ENCODE data around the gene DAO.

GRCh38 chr12:108831309-108831991, 48.4 kb upstream of the DAO start:
- TF ChIP-seq BACH2 (CRISPR knock-in tag; IDR thresholded peaks at IDR 0.05; ENCODE audit: borderline replicate concordance) (no peak), ESRRG (CRISPR knock-in tag; IDR thresholded peaks at IDR 0.05) (no peak), ZNF8 (CRISPR knock-in tag; IDR thresholded peaks at IDR 0.05) (no peak), ARNTL (CRISPR knock-in tag; IDR thresholded peaks at IDR 0.05; ENCODE audit: borderline replicate concordance, low read depth) (no peak), ZFP3 (CRISPR knock-in tag; IDR thresholded peaks at IDR 0.05) (no peak), RARB (CRISPR knock-in tag; IDR thresholded peaks at IDR 0.05) (no peak), ZFP30 (CRISPR knock-in tag; IDR thresholded peaks at IDR 0.05) (no peak), PPARA (CRISPR knock-in tag; IDR thresholded peaks at IDR 0.05; ENCODE audit: borderline replicate concordance) (no peak), ZC3H10 (CRISPR knock-in tag; IDR thresholded peaks at IDR 0.05) (no peak), TCF4 (CRISPR knock-in tag; IDR thresholded peaks at IDR 0.05; ENCODE audit: borderline replicate concordance) (no peak), CSDC2 (CRISPR knock-in tag; IDR thresholded peaks at IDR 0.05) (no peak)
- TF ChIP-seq, protein P1, sequence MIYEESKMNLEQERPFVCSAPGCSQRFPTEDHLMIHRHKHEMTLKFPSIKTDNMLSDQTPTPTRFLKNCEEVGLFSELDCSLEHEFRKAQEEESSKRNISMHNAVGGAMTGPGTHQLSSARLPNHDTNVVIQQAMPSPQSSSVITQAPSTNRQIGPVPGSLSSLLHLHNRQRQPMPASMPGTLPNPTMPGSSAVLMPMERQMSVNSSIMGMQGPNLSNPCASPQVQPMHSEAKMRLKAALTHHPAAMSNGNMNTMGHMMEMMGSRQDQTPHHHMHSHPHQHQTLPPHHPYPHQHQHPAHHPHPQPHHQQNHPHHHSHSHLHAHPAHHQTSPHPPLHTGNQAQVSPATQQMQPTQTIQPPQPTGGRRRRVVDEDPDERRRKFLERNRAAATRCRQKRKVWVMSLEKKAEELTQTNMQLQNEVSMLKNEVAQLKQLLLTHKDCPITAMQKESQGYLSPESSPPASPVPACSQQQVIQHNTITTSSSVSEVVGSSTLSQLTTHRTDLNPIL (CRISPR knock-in tag; IDR thresholded peaks at IDR 0.05; ENCODE audit: low read depth): no peak
- TF ChIP-seq, protein P2, sequence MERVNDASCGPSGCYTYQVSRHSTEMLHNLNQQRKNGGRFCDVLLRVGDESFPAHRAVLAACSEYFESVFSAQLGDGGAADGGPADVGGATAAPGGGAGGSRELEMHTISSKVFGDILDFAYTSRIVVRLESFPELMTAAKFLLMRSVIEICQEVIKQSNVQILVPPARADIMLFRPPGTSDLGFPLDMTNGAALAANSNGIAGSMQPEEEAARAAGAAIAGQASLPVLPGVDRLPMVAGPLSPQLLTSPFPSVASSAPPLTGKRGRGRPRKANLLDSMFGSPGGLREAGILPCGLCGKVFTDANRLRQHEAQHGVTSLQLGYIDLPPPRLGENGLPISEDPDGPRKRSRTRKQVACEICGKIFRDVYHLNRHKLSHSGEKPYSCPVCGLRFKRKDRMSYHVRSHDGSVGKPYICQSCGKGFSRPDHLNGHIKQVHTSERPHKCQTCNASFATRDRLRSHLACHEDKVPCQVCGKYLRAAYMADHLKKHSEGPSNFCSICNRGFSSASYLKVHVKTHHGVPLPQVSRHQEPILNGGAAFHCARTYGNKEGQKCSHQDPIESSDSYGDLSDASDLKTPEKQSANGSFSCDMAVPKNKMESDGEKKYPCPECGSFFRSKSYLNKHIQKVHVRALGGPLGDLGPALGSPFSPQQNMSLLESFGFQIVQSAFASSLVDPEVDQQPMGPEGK (CRISPR knock-in tag; IDR thresholded peaks at IDR 0.05; ENCODE audit: borderline replicate concordance): no peak
- TF ChIP-seq, protein P3, sequence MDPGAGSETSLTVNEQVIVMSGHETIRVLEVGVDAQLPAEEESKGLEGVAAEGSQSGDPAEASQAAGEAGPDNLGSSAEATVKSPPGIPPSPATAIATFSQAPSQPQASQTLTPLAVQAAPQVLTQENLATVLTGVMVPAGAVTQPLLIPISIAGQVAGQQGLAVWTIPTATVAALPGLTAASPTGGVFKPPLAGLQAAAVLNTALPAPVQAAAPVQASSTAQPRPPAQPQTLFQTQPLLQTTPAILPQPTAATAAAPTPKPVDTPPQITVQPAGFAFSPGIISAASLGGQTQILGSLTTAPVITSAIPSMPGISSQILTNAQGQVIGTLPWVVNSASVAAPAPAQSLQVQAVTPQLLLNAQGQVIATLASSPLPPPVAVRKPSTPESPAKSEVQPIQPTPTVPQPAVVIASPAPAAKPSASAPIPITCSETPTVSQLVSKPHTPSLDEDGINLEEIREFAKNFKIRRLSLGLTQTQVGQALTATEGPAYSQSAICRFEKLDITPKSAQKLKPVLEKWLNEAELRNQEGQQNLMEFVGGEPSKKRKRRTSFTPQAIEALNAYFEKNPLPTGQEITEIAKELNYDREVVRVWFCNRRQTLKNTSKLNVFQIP (CRISPR knock-in tag; IDR thresholded peaks at IDR 0.05; ENCODE audit: borderline replicate concordance, low read depth): no peak

All from SK-N-SH treated with all-trans-retinoic acid at 6 μM for 48 hours (cell line).